ENCODE results near the gene STK25.

DNA sequence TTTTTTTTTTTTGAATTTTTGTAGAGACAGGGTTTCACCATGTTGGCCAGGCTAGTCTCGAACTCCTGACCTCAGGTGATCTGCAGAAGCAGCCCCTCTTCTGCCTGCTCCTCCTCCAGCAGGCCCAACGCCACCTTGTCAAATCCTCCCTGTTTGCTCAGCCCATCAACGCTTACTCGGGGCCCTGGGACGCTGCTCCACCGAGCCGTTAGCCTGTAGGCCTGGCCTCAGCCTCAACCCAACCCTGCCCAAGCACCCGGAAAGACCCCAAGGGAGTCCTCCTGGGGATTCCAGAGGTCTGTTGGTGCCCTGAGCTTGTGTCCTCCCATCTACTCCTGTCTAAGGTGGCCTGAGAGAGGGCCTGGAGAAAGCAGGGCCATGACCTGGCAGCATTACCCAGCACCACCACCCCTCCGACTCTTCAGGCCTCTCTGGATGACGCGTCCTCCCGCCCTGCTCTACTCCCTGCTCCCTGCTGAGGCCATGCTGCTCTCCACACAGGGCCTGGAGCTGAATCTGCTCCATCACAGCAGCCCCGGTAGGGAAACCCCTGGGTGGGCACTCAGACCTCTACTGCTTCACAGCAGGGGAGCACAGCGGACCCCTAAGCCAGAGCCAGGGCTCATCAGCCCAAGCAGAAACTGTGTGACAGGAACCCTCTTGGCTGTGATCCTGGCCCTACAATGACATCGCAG lies 3.2 kb downstream of the STK25 start:
- TF ChIP-seq POLR2A (IDR thresholded peaks at IDR 0.05), result no peak
- TF ChIP-seq, protein P1, sequence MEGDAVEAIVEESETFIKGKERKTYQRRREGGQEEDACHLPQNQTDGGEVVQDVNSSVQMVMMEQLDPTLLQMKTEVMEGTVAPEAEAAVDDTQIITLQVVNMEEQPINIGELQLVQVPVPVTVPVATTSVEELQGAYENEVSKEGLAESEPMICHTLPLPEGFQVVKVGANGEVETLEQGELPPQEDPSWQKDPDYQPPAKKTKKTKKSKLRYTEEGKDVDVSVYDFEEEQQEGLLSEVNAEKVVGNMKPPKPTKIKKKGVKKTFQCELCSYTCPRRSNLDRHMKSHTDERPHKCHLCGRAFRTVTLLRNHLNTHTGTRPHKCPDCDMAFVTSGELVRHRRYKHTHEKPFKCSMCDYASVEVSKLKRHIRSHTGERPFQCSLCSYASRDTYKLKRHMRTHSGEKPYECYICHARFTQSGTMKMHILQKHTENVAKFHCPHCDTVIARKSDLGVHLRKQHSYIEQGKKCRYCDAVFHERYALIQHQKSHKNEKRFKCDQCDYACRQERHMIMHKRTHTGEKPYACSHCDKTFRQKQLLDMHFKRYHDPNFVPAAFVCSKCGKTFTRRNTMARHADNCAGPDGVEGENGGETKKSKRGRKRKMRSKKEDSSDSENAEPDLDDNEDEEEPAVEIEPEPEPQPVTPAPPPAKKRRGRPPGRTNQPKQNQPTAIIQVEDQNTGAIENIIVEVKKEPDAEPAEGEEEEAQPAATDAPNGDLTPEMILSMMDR (IDR thresholded peaks at IDR 0.05 in 8 of 11, conservative IDR thresholded peaks at IDR 0.05 in 3 of 11), result no peak
